A673 (cell line): ENCODE measurements around the gene PTCD3. TPM values are rescaled to one million over a fixed set of nuclear protein-coding genes. Genes with fewer than 3 reads are reported as not detected.

Experiments used
- BruUV-seq: library from RNA; stranded (reverse); fragments of 400-500 nt; replicated peaks from 2 replicates; lab custom pipeline; 2021; lab: Mats Ljungman, UMichigan
- CTCF ChIA-PET: fragments of 300-600 bp; sonication (Branson Sonifier 250); formaldehyde crosslinking; loops from one replicate; lab custom pipeline; 2022; ENCODE audit warnings: antibody characterized with exemption; lab: Charles Lee
- POLR2A ChIA-PET: fragments of 300-600 bp; sonication (Branson Sonifier 250); formaldehyde crosslinking; loops from one replicate; lab custom pipeline; 2022; ENCODE audit warnings: antibody characterized with exemption; ENCODE audit not compliant: low non-redundant PET; lab: Charles Lee
- DNase-seq: peaks from one replicate; pipeline ENCODE4 v3.0.0-alpha.2; 2015; ENCODE audit warnings: low spot score
- H3K27ac ChIP-seq: fragments of 200-600 bp; sonication (generic); 2 replicates; pipeline ENCODE4 v1.5.1; 2016; ENCODE audit warnings: mixed run types, low read depth, mild to moderate bottlenecking, mixed read lengths, antibody characterized with exemption, low read length; ENCODE audit not compliant: poor library complexity, severe bottlenecking
- H3K27me3 ChIP-seq: fragments of 200-600 bp; sonication (generic); replicated peaks from 2 replicates; pipeline ENCODE4 v1.6.1; 2017; ENCODE audit warnings: mixed run types, low read depth, mild to moderate bottlenecking, mixed read lengths, antibody characterized with exemption, low read length; ENCODE audit not compliant: insufficient read depth, poor library complexity
- H3K36me3 ChIP-seq: fragments of 200-600 bp; sonication (generic); 2 replicates; pipeline ENCODE4 v1.6.1; 2016; ENCODE audit warnings: mixed run types, mild to moderate bottlenecking, mixed read lengths, antibody characterized with exemption, low read length; ENCODE audit not compliant: insufficient read depth, poor library complexity, severe bottlenecking
- H3K4me1 ChIP-seq: fragments of 200-600 bp; sonication (generic); 2 replicates; pipeline ENCODE4 v1.6.1; 2017; ENCODE audit warnings: mixed run types, mild to moderate bottlenecking, mixed read lengths, antibody characterized with exemption, low read length; ENCODE audit not compliant: insufficient read depth, poor library complexity, severe bottlenecking
- H3K4me3 ChIP-seq: fragments of 200-600 bp; sonication (generic); 2 replicates; pipeline ENCODE4 v1.5.1; 2016; ENCODE audit warnings: low read depth, mixed run types, mild to moderate bottlenecking, mixed read lengths, low read length; ENCODE audit not compliant: poor library complexity, severe bottlenecking
- H3K9me3 ChIP-seq: fragments of 200-600 bp; sonication (generic); 2 replicates; pipeline ENCODE4 v1.6.1; 2016; ENCODE audit warnings: mixed run types, low read depth, mild to moderate bottlenecking, mixed read lengths, antibody characterized with exemption, low read length; ENCODE audit not compliant: poor library complexity, severe bottlenecking
- CTCF ChIP-seq: fragments of 300-800, 200-600 bp; sonication (generic); conservative IDR thresholded peaks from 2 replicates; pipeline ENCODE4 v1.5.1; 2017; ENCODE audit warnings: low read depth, mild to moderate bottlenecking, antibody characterized with exemption, low read length, moderate library complexity, mixed read lengths
- EZH2 ChIP-seq: fragments of 200-600 bp; sonication (generic); IDR thresholded peaks from 2 replicates; pipeline ENCODE4 v1.6.1; 2017; ENCODE audit warnings: borderline replicate concordance, low read depth, mild to moderate bottlenecking, mixed read lengths, antibody characterized with exemption, low read length; ENCODE audit not compliant: poor library complexity, severe bottlenecking
- intact Hi-C: fragments of 100-400 bp; cut with micrococcal nuclease; formaldehyde crosslinking; loops from one replicate; pipeline ENCODE4 v1.10.0; 2022; ENCODE audit not compliant: unreplicated experiment
- total RNA-seq: library from RNA; stranded (reverse); gene quantifications from 2 replicates; pipeline ENCODE4 v1.2.3, GENCODE V29; 2021

Gene PTCD3
- total RNA-seq, 1 experiment from 2014 or later, result 148 TPM

GRCh38 chr2:86074811-86075210 lies 31.2 kb upstream of the PTCD3 start:
- Histone ChIP-seq H3K36me3 (peaks cover 76% of the 10 kb centered on the region), H3K4me3 (no peak overlapping the region), H3K9me3 (no peaks in the 10 kb centered on the region), H3K27me3 (no peaks in the 10 kb centered on the region), H3K4me1 (no peaks in the 10 kb centered on the region), H3K27ac (no peak overlapping the region)
- intact Hi-C loops, result loop anchor here (5.0 kb wide), 1 partner anchor 348 kb away; no protein-coding TSS in a partner anchor
- no TSS peak for BruUV-seq
- CTCF ChIA-PET, result no interaction called here
- DNase-seq, result no peak
- TF ChIP-seq CTCF (no peak), EZH2 (no peak)
- POLR2A ChIA-PET, result no interaction called here

GRCh38 chr2:86075886-86076285 lies 30.1 kb upstream of the PTCD3 start:
- Histone ChIP-seq H3K27me3 (no peaks in the 10 kb centered on the region), H3K9me3 (no peaks in the 10 kb centered on the region), H3K36me3 (peaks cover 75% of the 10 kb centered on the region), H3K4me1 (no peaks in the 10 kb centered on the region), H3K27ac (no peak overlapping the region), H3K4me3 (no peak overlapping the region)
- ChIA-PET POLR2A (no interaction called here), CTCF (interaction anchor here (0.9 kb wide), 1 partner anchor 248 kb away, joined by 4 read pairs; no protein-coding TSS in a partner anchor)
- TF ChIP-seq EZH2 (no peak), CTCF (no peak)
- DNase-seq, result no peak
- BruUV-seq, result no TSS peak
- intact Hi-C loops, result loop anchor here (5.0 kb wide), 1 partner anchor 349 kb away; no protein-coding TSS in a partner anchor

GRCh38 chr2:86078774-86079545 lies 27.1 kb upstream of the PTCD3 start:
- no TSS peak for BruUV-seq
- no peaks in the 10 kb centered on the region for H3K27me3 ChIP-seq
- ChIA-PET POLR2A (no interaction called here), CTCF (interaction anchor here (0.7 to 3.2 kb wide), 2 partner anchors 189 to 252 kb away, joined by 3 to 41 read pairs; no protein-coding TSS in a partner anchor)
- no peaks in the 10 kb centered on the region for H3K4me1 ChIP-seq
- H3K4me3 ChIP-seq, result no peak overlapping the region
- H3K9me3 ChIP-seq, result no peaks in the 10 kb centered on the region
- H3K27ac ChIP-seq, result no peak overlapping the region
- DNase-seq, result peak; percentile 20
- H3K36me3 ChIP-seq, result peaks cover 76% of the 10 kb centered on the region
- TF ChIP-seq EZH2 (no peak), CTCF (peak; percentile 46)
- intact Hi-C loops, result loop anchor here (5.0 kb wide), 1 partner anchor 352 kb away; no protein-coding TSS in a partner anchor
